Esophagus muscularis mucosa (tissue), 4 donors: ENCODE data around the gene BIRC6. TPM values are rescaled to one million over a fixed set of nuclear protein-coding genes. Genes with fewer than 3 reads are reported as not detected.
A peak's percentile ranks its signal among the peaks of the same experiment; 100 is the strongest.

Source experiments
- DNase-seq: peaks from one replicate; pipeline ENCODE4 v3.0.0-alpha.2; 2017; ENCODE audit errors: extremely low spot score
- H3K27ac ChIP-seq, 4 donors: fragments of 200-600 bp; sonication (generic); replicated peaks in 1 of 4; 1 replicate in 3 of 4; 2 replicates in 1 of 4; pipeline ENCODE4 v1.5.1; 2016 to 2019; ENCODE audit warnings: mild to moderate bottlenecking in 1 of 4
- H3K27me3 ChIP-seq, 4 donors: fragments of 200-600 bp; sonication (generic); one replicate each; pipeline versions ENCODE4 v1.5.1 to v1.6.0; 2016 to 2019
- H3K36me3 ChIP-seq, 4 donors: fragments of 200-600 bp; sonication (generic); one replicate each; pipeline ENCODE4 v1.5.1; 2016 to 2019
- H3K4me1 ChIP-seq, 4 donors: fragments of 200-600 bp; sonication (generic); one replicate each; pipeline ENCODE4 v1.5.1; 2016 to 2019
- H3K4me3 ChIP-seq, 4 donors: fragments of 200-600 bp; sonication (generic); 1 replicate in 2 of 4; 2 replicates in 2 of 4; pipeline ENCODE4 v1.5.1; 2016 to 2019; ENCODE audit warnings: mild to moderate bottlenecking in 4 of 4, moderate library complexity in 1 of 4
- H3K9me3 ChIP-seq, 4 donors: fragments of 200-600 bp; sonication (generic); 1 replicate in 3 of 4; 2 replicates in 1 of 4; pipeline ENCODE4 v1.5.1; 2016 to 2019
- EP300 ChIP-seq: sonication (generic); formaldehyde crosslinking; IDR thresholded peaks from one replicate; pipeline ENCODE4 v1.6.1; 2017; ENCODE audit warnings: antibody characterized with exemption
- POLR2A ChIP-seq: fragments of 450-650 bp; IDR thresholded peaks from one replicate; pipeline ENCODE4 v1.6.1; 2017; ENCODE audit warnings: antibody characterized with exemption, moderate library complexity, mild to moderate bottlenecking, low read depth
- POLR2AphosphoS5 ChIP-seq, 2 donors: sonication (generic); formaldehyde crosslinking; IDR thresholded peaks; one replicate each; pipeline ENCODE4 v1.6.1; 2017; ENCODE audit warnings: antibody characterized with exemption in 2 of 2
- WGBS: methylation state at CpG from one replicate; pipeline ENCODE4 v1.1.5; 2018; 5-methylcytosine and 5-hydroxymethylcytosine counted together
- intact Hi-C: fragments of 100-400 bp; cut with DNase I; formaldehyde crosslinking; loops from one replicate; pipeline ENCODE4 v1.15.1; 2023
- total RNA-seq, 4 donors: library from RNA; depleted of rRNA; stranded (reverse); fragments of >200 nt; gene quantifications; one replicate each; pipeline versions ENCODE4 v1.1.0 to v1.2.1, GENCODE V29; 2016
- TF ChIP-seq, protein P1 (sequence below), 3 experiments: fragments of 200-600 bp in 2 of 3; fragments of 450-650 bp in 1 of 3; sonication (generic) in 2 of 3; IDR thresholded peaks; one replicate each; pipeline ENCODE4 v1.5.1; 2017 to 2019; ENCODE audit warnings: antibody characterized with exemption in 3 of 3, mild to moderate bottlenecking in 2 of 3, moderate library complexity in 1 of 3

BIRC6 gene
- total RNA-seq, 4 donors from 2014 or later: 74.2 to 103 (median 79.8) TPM

GRCh38 chr2:32622570-32623310, 265.9 kb downstream of the BIRC6 start:
- intact Hi-C loops: no loop called here
- Histone ChIP-seq H3K27ac (peak overlapping the region; percentile 7 to 52 (median 44)), H3K4me1 (peaks cover 14 to 23% (median 21%) of the 10 kb centered on the region in 4 donors), H3K9me3 (no peaks in the 10 kb centered on the region), H3K4me3 (no peak overlapping the region), H3K27me3 (no peaks in the 10 kb centered on the region), H3K36me3 (peaks cover 11 to 41% (median 23%) of the 10 kb centered on the region in 4 donors)
- no peak for DNase-seq
- 33% methylated on average over 2 of the region's 2 CpGs for WGBS
- TF ChIP-seq POLR2A: no peak
- TF ChIP-seq POLR2AphosphoS5 (IDR thresholded peaks at IDR 0.05): no peak
- TF ChIP-seq EP300: no peak
- TF ChIP-seq, protein P1, sequence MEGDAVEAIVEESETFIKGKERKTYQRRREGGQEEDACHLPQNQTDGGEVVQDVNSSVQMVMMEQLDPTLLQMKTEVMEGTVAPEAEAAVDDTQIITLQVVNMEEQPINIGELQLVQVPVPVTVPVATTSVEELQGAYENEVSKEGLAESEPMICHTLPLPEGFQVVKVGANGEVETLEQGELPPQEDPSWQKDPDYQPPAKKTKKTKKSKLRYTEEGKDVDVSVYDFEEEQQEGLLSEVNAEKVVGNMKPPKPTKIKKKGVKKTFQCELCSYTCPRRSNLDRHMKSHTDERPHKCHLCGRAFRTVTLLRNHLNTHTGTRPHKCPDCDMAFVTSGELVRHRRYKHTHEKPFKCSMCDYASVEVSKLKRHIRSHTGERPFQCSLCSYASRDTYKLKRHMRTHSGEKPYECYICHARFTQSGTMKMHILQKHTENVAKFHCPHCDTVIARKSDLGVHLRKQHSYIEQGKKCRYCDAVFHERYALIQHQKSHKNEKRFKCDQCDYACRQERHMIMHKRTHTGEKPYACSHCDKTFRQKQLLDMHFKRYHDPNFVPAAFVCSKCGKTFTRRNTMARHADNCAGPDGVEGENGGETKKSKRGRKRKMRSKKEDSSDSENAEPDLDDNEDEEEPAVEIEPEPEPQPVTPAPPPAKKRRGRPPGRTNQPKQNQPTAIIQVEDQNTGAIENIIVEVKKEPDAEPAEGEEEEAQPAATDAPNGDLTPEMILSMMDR (IDR thresholded peaks at IDR 0.05): no peak

- Histone ChIP-seq H3K27me3 (no peaks in the 10 kb centered on the region), H3K27ac (peak overlapping the region in 3 of 4 donors; percentile 2 to 52 (median 47)), H3K4me1 (peaks cover 14 to 25% (median 22%) of the 10 kb centered on the region in 4 donors), H3K4me3 (no peak overlapping the region), H3K9me3 (no peaks in the 10 kb centered on the region), H3K36me3 (peaks cover 7 to 35% (median 20%) of the 10 kb centered on the region in 4 donors)
- no peak for TF ChIP-seq POLR2AphosphoS5 (IDR thresholded peaks at IDR 0.05)
- no peak for TF ChIP-seq POLR2A
- no peak for TF ChIP-seq EP300
- TF ChIP-seq, protein P1 (IDR thresholded peaks at IDR 0.05): no peak
- DNase-seq: no peak
- intact Hi-C loops: no loop called here
- WGBS: 91% methylated on average over 6 of the region's 6 CpGs
These were observed 266.5 kb downstream of the BIRC6 start for GRCh38 chr2:32623311-32623706.

- peaks cover 0 to 20% (median 10%) of the 10 kb centered on the region in 4 donors for H3K36me3 ChIP-seq
- H3K9me3 ChIP-seq: no peaks in the 10 kb centered on the region
- H3K27me3 ChIP-seq: no peaks in the 10 kb centered on the region
- 86% methylated on average over 3 of the region's 3 CpGs for WGBS
- DNase-seq: no peak
- no peak overlapping the region for H3K4me3 ChIP-seq
- H3K27ac ChIP-seq: no peak overlapping the region
- intact Hi-C loops: no loop called here
- peaks cover 27 to 40% (median 36%) of the 10 kb centered on the region in 4 donors for H3K4me1 ChIP-seq
- TF ChIP-seq EP300 (no peak), POLR2A (no peak), POLR2AphosphoS5 (IDR thresholded peaks at IDR 0.05) (no peak)
- TF ChIP-seq, protein P1 (IDR thresholded peaks at IDR 0.05): no peak
These were observed 268.0 kb downstream of the BIRC6 start for GRCh38 chr2:32624812-32625211.

DNA sequence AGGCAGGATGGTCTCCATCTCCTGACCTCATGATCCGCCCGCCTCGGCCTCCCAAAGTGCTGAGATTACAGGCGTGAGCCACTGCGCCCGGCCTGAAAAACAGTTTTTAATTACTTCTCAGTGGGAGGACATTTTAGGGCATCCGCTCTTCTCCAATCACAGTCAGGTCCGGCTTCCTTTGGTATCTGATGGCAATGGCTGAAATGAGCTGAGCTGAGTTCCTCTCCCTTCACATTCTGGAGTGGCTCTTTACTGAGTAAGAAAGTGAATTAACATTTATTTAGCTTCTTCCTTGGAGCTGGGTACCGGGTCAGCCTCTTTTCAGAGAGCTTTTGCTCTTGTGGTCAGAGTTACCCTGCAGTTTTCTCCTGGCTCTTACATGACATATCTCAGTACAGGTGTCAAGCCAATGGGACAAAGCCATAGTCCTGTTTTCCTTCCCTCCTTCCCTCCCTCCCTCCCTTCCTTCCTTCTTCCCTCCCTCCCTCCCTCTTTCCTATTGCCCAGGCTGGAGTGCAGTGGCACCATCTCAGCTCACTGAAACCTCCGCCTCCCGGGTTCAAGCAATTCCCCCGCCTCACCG, 269.9 kb downstream of the BIRC6 start:
- no peaks in the 10 kb centered on the region for H3K27me3 ChIP-seq
- H3K4me1 ChIP-seq: peaks cover 27 to 47% (median 39%) of the 10 kb centered on the region in 4 donors
- H3K4me3 ChIP-seq: peak overlapping the region; percentile 73 to 89 (median 78)
- H3K27ac ChIP-seq: peak overlapping the region; percentile 74 to 80 (median 77)
- DNase-seq: no peak
- H3K36me3 ChIP-seq: peaks cover 0 to 28% (median 19%) of the 10 kb centered on the region in 4 donors
- TF ChIP-seq EP300 (no peak), POLR2AphosphoS5 (IDR thresholded peaks at IDR 0.05) (no peak), POLR2A (no peak)
- TF ChIP-seq, protein P1 (IDR thresholded peaks at IDR 0.05): no peak
- intact Hi-C loops: no loop called here
- no peaks in the 10 kb centered on the region for H3K9me3 ChIP-seq
- WGBS: 59% methylated on average over 13 of the region's 13 CpGs
